Measurements from ENCODE around the gene SORL1. TPM values are rescaled to one million over a fixed set of nuclear protein-coding genes. Genes with fewer than 3 reads are reported as not detected.

The SORL1 gene
- total and polyA plus RNA-seq, 2 of the 8 experiments (the other 6 are each of a cell fraction or from before 2014, with no cell fraction given) = 38.1 to 65.5 TPM

DNA sequence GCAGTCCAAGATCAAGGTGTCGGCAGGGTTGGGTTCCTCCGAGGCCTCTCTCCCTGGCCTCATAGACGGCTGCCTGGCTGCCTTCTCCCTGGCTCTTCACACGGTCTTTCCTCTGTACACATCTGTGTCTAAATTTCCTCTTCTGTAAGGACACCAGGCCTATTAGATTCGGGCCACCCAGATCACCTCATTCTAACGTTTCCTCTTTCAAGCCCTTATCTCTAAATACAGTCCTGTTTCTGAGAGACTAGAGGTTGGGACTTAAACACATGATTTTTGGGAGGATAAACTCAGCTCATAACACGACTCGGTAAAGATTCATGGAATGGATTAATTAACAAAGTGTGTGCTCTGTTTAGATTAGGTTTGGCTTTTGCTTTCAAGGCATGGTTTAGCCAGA is 136.6 kb downstream of the SORL1 start:
- no peaks in the 10 kb centered on the region for H3K9me3 ChIP-seq (ENCODE audit: insufficient read depth in 2 of 2, low read depth in 1 of 2, low read length in 1 of 2)
- peaks cover 22 to 68% (median 54%) of the 10 kb centered on the region in 4 experiments for H3K36me3 ChIP-seq (ENCODE audit: control insufficient read depth in 2 of 4, insufficient read depth in 4 of 4, low read length in 3 of 4)
- ChIA-PET CTCF (ENCODE audit: partially characterized antibody) (interaction anchor here (0.9 to 1.9 kb wide), 7 partner anchors 13 to 262 kb away, joined by 3 to 5 read pairs (median 3); no protein-coding TSS in a partner anchor), POLR2A (ENCODE audit: partially characterized antibody) (no interaction called here)
- no peak overlapping the region for H4K5ac ChIP-seq (ENCODE audit: insufficient read length, low read depth, low read length)
- no peak overlapping the region for H3K27ac ChIP-seq (ENCODE audit: low read depth, low read length)
- TF ChIP-seq CBX5 (IDR thresholded peaks at IDR 0.05; ENCODE audit: low read depth, low read length) (no peak), SP2 (IDR thresholded peaks at IDR 0.05; ENCODE audit: low read length) (no peak), ASH2L (IDR thresholded peaks at IDR 0.05; ENCODE audit: low read length) (no peak), YY1 (IDR thresholded peaks at IDR 0.05; ENCODE audit: low read depth, low read length) (no peak), RAD21 (IDR thresholded peaks at IDR 0.05 in 1 of 2, conservative IDR thresholded peaks at IDR 0.05 in 1 of 2; ENCODE audit: low read depth in 2 of 2, low read length in 2 of 2) (no peak), NANOG (IDR thresholded peaks at IDR 0.05; ENCODE audit: insufficient read depth, low read depth, low read length, poor library complexity, severe bottlenecking) (no peak)
- TF ChIP-seq, protein P1, sequence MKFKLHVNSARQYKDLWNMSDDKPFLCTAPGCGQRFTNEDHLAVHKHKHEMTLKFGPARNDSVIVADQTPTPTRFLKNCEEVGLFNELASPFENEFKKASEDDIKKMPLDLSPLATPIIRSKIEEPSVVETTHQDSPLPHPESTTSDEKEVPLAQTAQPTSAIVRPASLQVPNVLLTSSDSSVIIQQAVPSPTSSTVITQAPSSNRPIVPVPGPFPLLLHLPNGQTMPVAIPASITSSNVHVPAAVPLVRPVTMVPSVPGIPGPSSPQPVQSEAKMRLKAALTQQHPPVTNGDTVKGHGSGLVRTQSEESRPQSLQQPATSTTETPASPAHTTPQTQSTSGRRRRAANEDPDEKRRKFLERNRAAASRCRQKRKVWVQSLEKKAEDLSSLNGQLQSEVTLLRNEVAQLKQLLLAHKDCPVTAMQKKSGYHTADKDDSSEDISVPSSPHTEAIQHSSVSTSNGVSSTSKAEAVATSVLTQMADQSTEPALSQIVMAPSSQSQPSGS (IDR thresholded peaks at IDR 0.05; ENCODE audit: low read length) = no peak
- no peak overlapping the region for H2BK12ac ChIP-seq (ENCODE audit: low read depth, low read length)
- no peak overlapping the region for H2BK20ac ChIP-seq (ENCODE audit: low read length)
- no peak overlapping the region for H2BK15ac ChIP-seq (ENCODE audit: low read length)
- H2BK5ac ChIP-seq (ENCODE audit: low read depth, low read length) = no peak overlapping the region
- no peak overlapping the region for H2BK120ac ChIP-seq (replicated peaks; ENCODE audit: low read depth, low read length)
- no peaks in the 10 kb centered on the region; the same call in 1 of the 2 replicates for H3K79me1 ChIP-seq (ENCODE audit: low read depth, low read length)
- no peak overlapping the region for H3K56ac ChIP-seq (replicated peaks; ENCODE audit: insufficient read length, low read depth, low read length)
- H3K9ac ChIP-seq (replicated peaks in 1 of 4; ENCODE audit: extremely low read depth in 1 of 4, low read depth in 3 of 4, low read length in 3 of 4) = no peak overlapping the region
- H4K20me1 ChIP-seq (replicated peaks in 1 of 2; ENCODE audit: control insufficient read depth in 1 of 2, insufficient read depth in 2 of 2, low read length in 2 of 2) = peaks cover 0 to 3% of the 10 kb centered on the region in 2 experiments
- no peak overlapping the region for H3K4me3 ChIP-seq (ENCODE audit: extremely low read depth in 1 of 4, insufficient read depth in 2 of 4, low read depth in 3 of 4, low read length in 4 of 4)
- H3K79me2 ChIP-seq (ENCODE audit: control insufficient read depth in 1 of 2, insufficient read depth in 2 of 2, low read length in 2 of 2) = no peaks in the 10 kb centered on the region
- H3K27me3 ChIP-seq (replicated peaks in 1 of 4; ENCODE audit: control insufficient read depth in 3 of 4, extremely low read depth in 1 of 4, insufficient read depth in 3 of 4, low read length in 3 of 4) = no peaks in the 10 kb centered on the region
- H2AK5ac ChIP-seq (ENCODE audit: low read depth, low read length) = no peak overlapping the region
- no peaks in the 10 kb centered on the region for H3K23me2 ChIP-seq (ENCODE audit: low read depth, low read length)
- WGBS, 2 experiments (ENCODE audit: extremely low coverage in 1 of 2, insufficient coverage in 1 of 2, insufficient read length in 1 of 2, insufficient replicate concordance in 2 of 2, low coverage in 1 of 2, low lambda C conversion rate in 2 of 2, missing lambda C conversion rate in 1 of 2) = 83% methylated on average over 8 of the region's 8 CpGs; no CpG with 5 or more reads in 1 of the 2 experiments
- H3K18ac ChIP-seq (ENCODE audit: extremely low read depth, low read length) = no peak overlapping the region
- H3K14ac ChIP-seq (ENCODE audit: insufficient read length) = no peak overlapping the region
- FAIRE-seq = no peak
- H2AFZ ChIP-seq (ENCODE audit: low read length) = no peak overlapping the region
- no peak overlapping the region for H4K91ac ChIP-seq (replicated peaks; ENCODE audit: insufficient read length, low read length)
- DNase-seq (ENCODE audit: low read depth in 1 of 2, low spot score in 2 of 2) = no peak
- no peak overlapping the region for H3K4me2 ChIP-seq (ENCODE audit: insufficient read depth in 1 of 2, low read depth in 2 of 2, low read length in 2 of 2)
- no peak overlapping the region for H3K23ac ChIP-seq (ENCODE audit: insufficient read length)
- H3K4ac ChIP-seq (replicated peaks; ENCODE audit: insufficient read length, low read depth, low read length) = no peak overlapping the region
- peaks cover 0 to 3% (median 0%) of the 10 kb centered on the region in 4 experiments; a peak in 1 of 7 replicates for H3K4me1 ChIP-seq (replicated peaks in 1 of 4; ENCODE audit: control insufficient read depth in 3 of 4, insufficient read depth in 4 of 4, low read length in 3 of 4)
- H4K8ac ChIP-seq (ENCODE audit: extremely low read depth, insufficient read depth, low read length) = no peak overlapping the region

Data from H1 (cell line).